Measurements from ENCODE around the gene VIL1.

DNA sequence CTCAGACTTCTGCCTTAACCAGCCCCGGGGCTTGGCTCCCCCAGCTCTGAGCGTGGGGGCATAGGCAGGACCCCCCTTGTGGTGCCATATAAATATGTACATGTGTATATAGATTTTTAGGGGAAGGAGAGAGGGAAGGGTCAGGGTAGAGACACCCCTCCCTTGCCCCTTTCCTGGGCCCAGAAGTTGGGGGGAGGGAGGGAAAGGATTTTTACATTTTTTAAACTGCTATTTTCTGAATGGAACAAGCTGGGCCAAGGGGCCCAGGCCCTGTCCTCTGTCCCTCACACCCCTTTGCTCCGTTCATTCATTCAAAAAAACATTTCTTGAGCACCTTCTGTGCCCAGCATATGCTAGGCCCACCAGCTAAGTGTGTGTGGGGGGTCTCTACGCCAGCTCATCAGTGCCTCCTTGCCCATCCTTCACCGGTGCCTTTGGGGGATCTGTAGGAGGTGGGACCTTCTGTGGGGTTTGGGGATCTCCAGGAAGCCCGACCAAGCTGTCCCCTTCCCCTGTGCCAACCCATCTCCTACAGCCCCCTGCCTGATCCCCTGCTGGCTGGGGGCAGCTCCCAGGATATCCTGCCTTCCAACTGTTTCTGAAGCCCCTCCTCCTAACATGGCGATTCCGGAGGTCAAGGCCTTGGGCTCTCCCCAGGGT is 13.7 kb upstream of the VIL1 start:
- TF ChIP-seq YY1 (IDR thresholded peaks at IDR 0.05; ENCODE audit: insufficient read depth, insufficient read length) (no peak), ZNF274 (IDR thresholded peaks at IDR 0.05; ENCODE audit: low read depth, low read length) (no peak), SUZ12 (IDR thresholded peaks at IDR 0.05; ENCODE audit: extremely low read depth, insufficient read depth, insufficient read length) (no peak)
